ENCODE measurements around the gene PRDX5. TPM values are rescaled to one million over a fixed set of nuclear protein-coding genes. Genes with fewer than 3 reads are reported as not detected.

PRDX5 gene
- total RNA-seq, 1 donor from 2014 or later, result 229 TPM

DNA sequence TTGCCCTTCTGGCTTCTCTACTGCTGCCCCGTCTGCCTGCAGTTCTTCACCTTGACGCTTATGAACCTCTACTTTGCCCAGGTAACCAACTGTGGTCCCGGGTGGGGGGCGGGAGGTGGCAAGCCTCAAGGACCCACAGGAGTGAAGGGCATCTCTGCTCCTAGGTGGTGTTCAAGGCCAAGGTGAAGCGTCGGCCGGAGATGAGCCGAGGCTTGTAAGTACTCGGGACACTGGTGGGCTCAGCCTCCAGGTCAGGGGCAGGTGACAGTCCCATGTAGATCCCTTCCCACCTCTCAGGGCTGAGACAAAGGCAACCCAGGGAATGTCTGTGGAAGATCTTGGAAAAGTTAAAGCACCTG lies 31.1 kb upstream of the PRDX5 start:
- no peak overlapping the region for H3K27ac ChIP-seq
- no peaks in the 10 kb centered on the region for H3K9me3 ChIP-seq
- no peak overlapping the region for H3K4me3 ChIP-seq
- TF ChIP-seq POLR2AphosphoS5 (IDR thresholded peaks at IDR 0.05; ENCODE audit: insufficient read depth in 1 of 2, low read depth in 1 of 2) (no peak), POLR2A (IDR thresholded peaks at IDR 0.05) (no peak)
- TF ChIP-seq, protein P1, sequence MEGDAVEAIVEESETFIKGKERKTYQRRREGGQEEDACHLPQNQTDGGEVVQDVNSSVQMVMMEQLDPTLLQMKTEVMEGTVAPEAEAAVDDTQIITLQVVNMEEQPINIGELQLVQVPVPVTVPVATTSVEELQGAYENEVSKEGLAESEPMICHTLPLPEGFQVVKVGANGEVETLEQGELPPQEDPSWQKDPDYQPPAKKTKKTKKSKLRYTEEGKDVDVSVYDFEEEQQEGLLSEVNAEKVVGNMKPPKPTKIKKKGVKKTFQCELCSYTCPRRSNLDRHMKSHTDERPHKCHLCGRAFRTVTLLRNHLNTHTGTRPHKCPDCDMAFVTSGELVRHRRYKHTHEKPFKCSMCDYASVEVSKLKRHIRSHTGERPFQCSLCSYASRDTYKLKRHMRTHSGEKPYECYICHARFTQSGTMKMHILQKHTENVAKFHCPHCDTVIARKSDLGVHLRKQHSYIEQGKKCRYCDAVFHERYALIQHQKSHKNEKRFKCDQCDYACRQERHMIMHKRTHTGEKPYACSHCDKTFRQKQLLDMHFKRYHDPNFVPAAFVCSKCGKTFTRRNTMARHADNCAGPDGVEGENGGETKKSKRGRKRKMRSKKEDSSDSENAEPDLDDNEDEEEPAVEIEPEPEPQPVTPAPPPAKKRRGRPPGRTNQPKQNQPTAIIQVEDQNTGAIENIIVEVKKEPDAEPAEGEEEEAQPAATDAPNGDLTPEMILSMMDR (IDR thresholded peaks at IDR 0.05), result no peak
- peaks cover 47% of the 10 kb centered on the region for H3K4me1 ChIP-seq
- H3K36me3 ChIP-seq, result no peaks in the 10 kb centered on the region
- H3K27me3 ChIP-seq, result peaks cover 4% of the 10 kb centered on the region
- intact Hi-C loops (cut with DNase I), result no loop called here
- no peak for DNase-seq (ENCODE audit: extremely low spot score in 2 of 2)

DNA sequence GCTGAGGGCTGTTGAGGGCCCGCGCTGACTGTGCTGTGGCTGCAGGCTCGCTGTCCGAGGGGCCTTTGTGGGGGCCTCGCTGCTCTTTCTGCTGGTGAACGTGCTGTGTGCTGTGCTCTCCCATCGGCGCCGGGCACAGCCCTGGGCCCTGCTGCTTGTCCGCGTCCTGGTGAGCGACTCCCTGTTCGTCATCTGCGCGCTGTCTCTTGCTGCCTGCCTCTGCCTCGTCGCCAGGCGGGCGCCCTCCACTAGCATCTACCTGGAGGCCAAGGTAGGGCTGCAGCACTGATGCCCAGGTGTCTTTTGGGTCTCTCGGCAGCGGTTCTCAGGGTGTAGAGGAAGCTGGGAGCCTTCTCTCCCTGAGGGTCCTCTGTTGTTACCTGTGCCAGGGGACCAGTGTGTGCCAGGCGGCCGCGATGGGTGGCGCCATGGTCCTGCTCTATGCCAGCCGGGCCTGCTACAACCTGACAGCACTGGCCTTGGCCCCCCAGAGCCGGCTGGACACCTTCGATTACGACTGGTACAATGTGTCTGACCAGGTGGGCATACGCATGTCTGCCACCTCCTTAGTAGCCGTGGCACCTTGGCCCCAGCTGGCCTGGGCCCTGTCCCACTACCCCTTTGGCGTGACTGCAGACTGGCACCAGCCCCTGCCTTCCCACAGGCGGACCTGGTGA lies 30.1 kb upstream of the PRDX5 start:
- no peak for DNase-seq (ENCODE audit: extremely low spot score in 2 of 2)

DNA sequence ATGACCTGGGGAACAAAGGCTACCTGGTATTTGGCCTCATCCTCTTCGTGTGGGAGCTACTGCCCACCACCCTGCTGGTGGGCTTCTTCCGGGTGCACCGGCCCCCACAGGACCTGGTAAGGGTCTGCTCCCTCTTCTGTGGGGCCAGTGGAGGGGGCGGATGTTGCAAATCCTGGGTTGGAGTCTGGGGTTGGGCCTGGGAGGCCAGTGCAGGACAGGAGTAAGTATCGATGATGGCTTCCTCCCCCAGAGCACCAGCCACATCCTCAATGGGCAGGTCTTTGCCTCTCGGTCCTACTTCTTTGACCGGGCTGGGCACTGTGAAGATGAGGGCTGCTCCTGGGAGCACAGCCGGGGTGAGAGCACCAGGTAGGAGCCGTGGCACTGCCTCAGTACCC lies 29.6 kb upstream of the PRDX5 start:
- no peak for DNase-seq (ENCODE audit: extremely low spot score in 2 of 2)
- H3K27ac ChIP-seq, result no peak overlapping the region
- no peaks in the 10 kb centered on the region for H3K36me3 ChIP-seq
- H3K4me3 ChIP-seq, result no peak overlapping the region
- no peaks in the 10 kb centered on the region for H3K9me3 ChIP-seq
- intact Hi-C loops (cut with DNase I), result no loop called here
- H3K27me3 ChIP-seq, result peaks cover 10% of the 10 kb centered on the region
- H3K4me1 ChIP-seq, result peaks cover 43% of the 10 kb centered on the region
- TF ChIP-seq POLR2AphosphoS5 (IDR thresholded peaks at IDR 0.05; ENCODE audit: insufficient read depth in 1 of 2, low read depth in 1 of 2) (no peak), POLR2A (IDR thresholded peaks at IDR 0.05) (no peak)
- TF ChIP-seq, protein P1 (IDR thresholded peaks at IDR 0.05), result no peak

More for the DNA sequence above, 30.1 kb upstream of the PRDX5 start:
- TF ChIP-seq, protein P1 (IDR thresholded peaks at IDR 0.05), result no peak
- TF ChIP-seq POLR2AphosphoS5 (IDR thresholded peaks at IDR 0.05; ENCODE audit: insufficient read depth in 1 of 2, low read depth in 1 of 2) (no peak), POLR2A (IDR thresholded peaks at IDR 0.05) (no peak)
- H3K4me3 ChIP-seq, result no peak overlapping the region
- H3K4me1 ChIP-seq, result peaks cover 48% of the 10 kb centered on the region
- no peaks in the 10 kb centered on the region for H3K9me3 ChIP-seq
- intact Hi-C loops (cut with DNase I), result no loop called here
- no peak overlapping the region for H3K27ac ChIP-seq
- no peaks in the 10 kb centered on the region for H3K36me3 ChIP-seq
- H3K27me3 ChIP-seq, result peaks cover 10% of the 10 kb centered on the region

DNA sequence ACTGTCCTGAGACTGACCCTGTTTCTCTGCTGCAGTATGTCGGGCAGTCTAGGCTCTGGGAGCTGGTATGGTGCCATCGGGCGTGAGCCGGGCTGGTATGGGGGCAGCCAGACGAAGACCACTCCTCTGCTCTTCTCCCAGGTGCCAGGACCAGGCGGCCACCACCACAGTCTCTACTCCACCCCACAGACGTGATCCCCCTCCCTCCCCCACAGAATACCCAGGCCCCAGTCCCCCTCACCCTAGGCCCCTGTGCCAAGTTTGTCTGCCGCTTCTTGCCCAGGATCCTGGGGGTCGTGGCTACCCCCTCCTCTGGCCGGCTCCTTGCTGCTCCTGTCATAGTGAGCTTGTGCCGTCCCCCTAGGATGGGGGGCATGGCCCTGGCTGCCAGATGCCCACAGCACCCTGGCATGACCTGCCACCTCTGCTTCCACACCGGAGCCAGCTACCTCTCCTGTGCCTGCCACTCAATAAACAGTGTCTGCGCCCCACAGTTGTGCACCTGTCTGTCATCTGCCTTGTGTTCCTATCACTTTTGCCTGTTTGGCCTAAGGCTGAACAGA lies 28.8 kb upstream of the PRDX5 start:
- H3K36me3 ChIP-seq, result no peaks in the 10 kb centered on the region
- H3K27me3 ChIP-seq, result peaks cover 10% of the 10 kb centered on the region
- H3K9me3 ChIP-seq, result no peaks in the 10 kb centered on the region
- H3K27ac ChIP-seq, result no peak overlapping the region
- H3K4me1 ChIP-seq, result peaks cover 36% of the 10 kb centered on the region
- no peak overlapping the region for H3K4me3 ChIP-seq
- TF ChIP-seq, protein P1 (IDR thresholded peaks at IDR 0.05), result no peak
- TF ChIP-seq POLR2AphosphoS5 (IDR thresholded peaks at IDR 0.05; ENCODE audit: insufficient read depth in 1 of 2, low read depth in 1 of 2) (no peak), POLR2A (IDR thresholded peaks at IDR 0.05) (no peak)
- intact Hi-C loops (cut with DNase I), result no loop called here
- DNase-seq (ENCODE audit: extremely low spot score in 2 of 2), result no peak
